ENCODE results near the gene CCL18. TPM values are rescaled to one million over a fixed set of nuclear protein-coding genes. Genes with fewer than 3 reads are reported as not detected.

The CCL18 gene
- total and polyA plus RNA-seq, 2 of the 8 experiments (the other 6 are each of a cell fraction or from before 2014, with no cell fraction given): not detected

- FAIRE-seq (no peak), DNase-seq (ENCODE audit: low read depth in 1 of 2, low spot score in 2 of 2) (no peak)
- no peak overlapping the region for H3K4ac ChIP-seq (replicated peaks; ENCODE audit: insufficient read length, low read depth, low read length)
- no peak overlapping the region for H3K14ac ChIP-seq (ENCODE audit: insufficient read length)
- no peak overlapping the region for H3K4me3 ChIP-seq (ENCODE audit: extremely low read depth in 1 of 4, insufficient read depth in 2 of 4, low read depth in 3 of 4, low read length in 4 of 4)
- H4K91ac ChIP-seq (replicated peaks; ENCODE audit: insufficient read length, low read length): no peak overlapping the region
- H3K27me3 ChIP-seq (replicated peaks in 1 of 4; ENCODE audit: control insufficient read depth in 3 of 4, extremely low read depth in 1 of 4, insufficient read depth in 3 of 4, low read length in 3 of 4): peaks cover 0 to 2% (median under 1%) of the 10 kb centered on the region in 4 experiments; a peak in 1 of 7 replicates
- no peak overlapping the region for H3K56ac ChIP-seq (replicated peaks; ENCODE audit: insufficient read length, low read depth, low read length)
- POLR2A ChIA-PET (ENCODE audit: partially characterized antibody): no interaction called here
- H3K23me2 ChIP-seq (ENCODE audit: low read depth, low read length): peaks cover 3% of the 10 kb centered on the region; the same call in 1 of the 2 replicates
- H3K36me3 ChIP-seq (ENCODE audit: control insufficient read depth in 2 of 4, insufficient read depth in 4 of 4, low read length in 3 of 4): no peaks in the 10 kb centered on the region
- CTCF ChIA-PET (ENCODE audit: partially characterized antibody): no interaction called here
- no peak overlapping the region for H4K8ac ChIP-seq (ENCODE audit: extremely low read depth, insufficient read depth, low read length)
- no peak overlapping the region for H3K27ac ChIP-seq (ENCODE audit: low read depth, low read length)
- H2BK120ac ChIP-seq (replicated peaks; ENCODE audit: low read depth, low read length): no peak overlapping the region
- no peak overlapping the region for H3K18ac ChIP-seq (ENCODE audit: extremely low read depth, low read length)
- no peak overlapping the region for H3K4me2 ChIP-seq (ENCODE audit: insufficient read depth in 1 of 2, low read depth in 2 of 2, low read length in 2 of 2)
- no peaks in the 10 kb centered on the region for H3K79me1 ChIP-seq (ENCODE audit: low read depth, low read length)
- no peak overlapping the region for H3K23ac ChIP-seq (ENCODE audit: insufficient read length)
- WGBS, 2 experiments (ENCODE audit: extremely low coverage in 1 of 2, insufficient coverage in 1 of 2, insufficient read length in 1 of 2, insufficient replicate concordance in 2 of 2, low coverage in 1 of 2, low lambda C conversion rate in 2 of 2, missing lambda C conversion rate in 1 of 2): 92% methylated on average over 3 of the region's 3 CpGs; no CpG with 5 or more reads in 1 of the 2 experiments
- H4K5ac ChIP-seq (ENCODE audit: insufficient read length, low read depth, low read length): no peak overlapping the region
- no peak overlapping the region for H2AFZ ChIP-seq (ENCODE audit: low read length)
- no peak overlapping the region for H2BK12ac ChIP-seq (ENCODE audit: low read depth, low read length)
- no peak overlapping the region for H2BK20ac ChIP-seq (ENCODE audit: low read length)
- no peaks in the 10 kb centered on the region for H3K9me3 ChIP-seq (ENCODE audit: insufficient read depth in 2 of 2, low read depth in 1 of 2, low read length in 1 of 2)
- no peaks in the 10 kb centered on the region for H4K20me1 ChIP-seq (replicated peaks in 1 of 2; ENCODE audit: control insufficient read depth in 1 of 2, insufficient read depth in 2 of 2, low read length in 2 of 2)
- H3K79me2 ChIP-seq (ENCODE audit: control insufficient read depth in 1 of 2, insufficient read depth in 2 of 2, low read length in 2 of 2): no peaks in the 10 kb centered on the region
- H2BK15ac ChIP-seq (ENCODE audit: low read length): no peak overlapping the region
- no peaks in the 10 kb centered on the region for H3K4me1 ChIP-seq (replicated peaks in 1 of 4; ENCODE audit: control insufficient read depth in 3 of 4, insufficient read depth in 4 of 4, low read length in 3 of 4)
- no peak overlapping the region for H2BK5ac ChIP-seq (ENCODE audit: low read depth, low read length)
- H2AK5ac ChIP-seq (ENCODE audit: low read depth, low read length): no peak overlapping the region
- no peak overlapping the region for H3K9ac ChIP-seq (replicated peaks in 1 of 4; ENCODE audit: extremely low read depth in 1 of 4, low read depth in 3 of 4, low read length in 3 of 4)
- TF ChIP-seq RXRA (IDR thresholded peaks at IDR 0.05; ENCODE audit: insufficient read depth, low read depth, low read length): no peak
- TF ChIP-seq BACH1 (IDR thresholded peaks at IDR 0.05; ENCODE audit: low read length): no peak
- TF ChIP-seq CBX5 (IDR thresholded peaks at IDR 0.05; ENCODE audit: low read depth, low read length): no peak
- TF ChIP-seq RNF2 (IDR thresholded peaks at IDR 0.05; ENCODE audit: borderline replicate concordance, low read depth, low read length, missing control alignments, poor library complexity, severe bottlenecking): no peak
- TF ChIP-seq CEBPB (IDR thresholded peaks at IDR 0.05; ENCODE audit: low read depth, low read length): no peak
- TF ChIP-seq SAP30 (IDR thresholded peaks at IDR 0.05; ENCODE audit: insufficient read depth, insufficient replicate concordance, low read length): no peak
- TF ChIP-seq SRF (IDR thresholded peaks at IDR 0.05; ENCODE audit: low read depth, low read length): no peak
- TF ChIP-seq RFX5 (IDR thresholded peaks at IDR 0.05; ENCODE audit: borderline replicate concordance, low read depth, low read length): no peak
- no peak for TF ChIP-seq RAD21 (IDR thresholded peaks at IDR 0.05 in 1 of 2, conservative IDR thresholded peaks at IDR 0.05 in 1 of 2; ENCODE audit: low read depth in 2 of 2, low read length in 2 of 2)
- TF ChIP-seq CTBP2 (IDR thresholded peaks at IDR 0.05; ENCODE audit: borderline replicate concordance, insufficient read depth, insufficient read length, low read length): no peak
- TF ChIP-seq POU5F1 (IDR thresholded peaks at IDR 0.05; ENCODE audit: low read depth, low read length): no peak
- no peak for TF ChIP-seq EZH2 (IDR thresholded peaks at IDR 0.05; ENCODE audit: low read depth, low read length, severe bottlenecking)
Observed at GRCh38 chr17:36034127-36034526, 29.9 kb upstream of the CCL18 start.

All from H1 (cell line).